ENCODE measurements around the gene FOLR1.
"Not testable (repeated sequence)": the region's sequence is repeated elsewhere in the genome, so short reads cannot be mapped to it uniquely, and the experiment has no call there.

Gene FOLR1

DNA sequence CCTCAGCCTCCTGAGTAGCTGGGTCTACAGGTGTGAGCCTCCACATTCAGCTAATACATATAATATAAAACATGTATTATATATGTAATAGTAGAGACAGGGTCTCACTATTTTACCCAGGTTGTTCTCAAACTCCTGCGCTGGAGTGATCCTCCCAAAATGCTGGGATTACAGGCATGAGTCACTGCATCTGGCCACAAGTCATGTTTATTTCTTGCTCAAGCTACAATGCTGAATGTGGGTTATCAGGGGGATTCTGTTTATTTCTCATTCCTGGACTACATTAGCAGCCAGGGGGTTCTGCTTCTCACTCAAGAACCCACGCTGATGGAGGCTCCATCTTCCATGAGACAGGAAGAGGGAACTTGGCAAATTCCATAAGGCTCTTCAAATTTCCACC lies 31.6 kb upstream of the FOLR1 start:
- DNase-seq (ENCODE audit: low read depth, low spot score), result no peak
- H3K36me3 ChIP-seq (ENCODE audit: insufficient read depth, low read length), result no peaks in the 10 kb centered on the region
- no peak for TF ChIP-seq POLR2AphosphoS5 (IDR thresholded peaks at IDR 0.05; ENCODE audit: borderline replicate concordance, low read depth, low read length)
- TF ChIP-seq FOXP2 (optimal IDR thresholded peaks at IDR 0.05; ENCODE audit: control extremely low read depth, extremely low read length, insufficient read depth), result no peak

DNA sequence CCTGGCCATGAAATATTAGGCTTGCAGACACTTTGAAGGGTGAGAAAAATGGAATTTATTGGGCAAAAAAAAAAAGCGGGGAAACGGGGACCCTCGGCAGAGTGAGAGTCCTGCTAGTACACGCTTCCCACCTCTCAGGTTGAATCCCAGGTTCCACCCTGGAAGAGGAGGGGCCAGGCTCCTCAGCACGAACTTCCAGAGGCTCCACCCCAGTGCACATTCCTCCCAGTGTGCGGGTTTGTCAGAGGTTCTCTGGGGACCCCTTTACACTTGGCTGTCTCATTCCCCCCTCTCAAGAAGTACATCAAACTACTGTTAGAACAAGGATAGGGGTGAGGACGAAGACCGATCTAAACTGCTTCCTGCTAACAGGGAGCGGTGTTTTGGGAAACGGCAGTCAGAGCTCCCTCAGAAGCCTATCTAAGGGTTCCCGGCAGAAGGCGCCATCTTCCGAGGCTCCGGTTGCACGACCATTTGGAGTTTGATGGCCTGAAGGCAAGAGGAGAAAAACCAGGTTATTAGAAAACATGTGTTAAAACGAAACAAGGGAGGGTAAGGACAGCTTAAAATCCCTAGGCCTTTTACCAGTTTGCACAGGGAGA lies 28.9 kb upstream of the FOLR1 start:
- Histone ChIP-seq H3K9ac (ENCODE audit: insufficient read length) (no peak overlapping the region), H3K27ac (no peak overlapping the region), H3K4me3 (no peak overlapping the region), H3K9me3 (ENCODE audit: low read depth, low read length) (no peaks in the 10 kb centered on the region), H3K36me3 (ENCODE audit: insufficient read depth, low read length) (no peaks in the 10 kb centered on the region)
- TF ChIP-seq FOXP2 (optimal IDR thresholded peaks at IDR 0.05; ENCODE audit: control extremely low read depth, extremely low read length, insufficient read depth), result no peak
- TF ChIP-seq POLR2AphosphoS5 (IDR thresholded peaks at IDR 0.05; ENCODE audit: borderline replicate concordance, low read depth, low read length), result no peak
- no peak for TF ChIP-seq EZH2 (IDR thresholded peaks at IDR 0.05)
- no peak for DNase-seq (ENCODE audit: low read depth, low spot score)

More for the DNA sequence above, 31.6 kb upstream of the FOLR1 start:
- no peak overlapping the region for H3K4me3 ChIP-seq
- no peak overlapping the region for H3K27ac ChIP-seq
- H3K9ac ChIP-seq (ENCODE audit: insufficient read length), result no peak overlapping the region
- H3K9me3 ChIP-seq (ENCODE audit: low read depth, low read length), result no peaks in the 10 kb centered on the region

DNA sequence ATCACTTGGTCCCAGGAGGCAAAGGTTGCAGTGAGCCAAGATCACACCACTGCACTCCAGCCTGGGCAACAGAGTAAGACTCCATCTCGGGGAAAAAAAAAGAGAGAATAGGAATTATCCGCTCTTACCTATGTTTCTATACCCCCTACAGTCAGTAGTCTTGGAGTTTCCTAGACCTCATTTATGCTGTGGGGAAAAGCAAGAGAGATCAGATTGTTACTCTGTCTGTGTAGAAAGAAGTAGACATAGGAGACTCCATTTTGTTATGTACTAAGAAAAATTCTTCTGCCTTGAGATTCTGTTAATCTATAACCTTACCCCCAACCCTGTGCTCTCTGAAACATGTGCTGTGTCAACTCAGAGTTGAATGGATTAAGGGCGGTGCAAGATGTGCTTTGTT lies 27.8 kb upstream of the FOLR1 start:
- not testable (repeated sequence) for H3K9ac ChIP-seq (ENCODE audit: insufficient read length)

DNA sequence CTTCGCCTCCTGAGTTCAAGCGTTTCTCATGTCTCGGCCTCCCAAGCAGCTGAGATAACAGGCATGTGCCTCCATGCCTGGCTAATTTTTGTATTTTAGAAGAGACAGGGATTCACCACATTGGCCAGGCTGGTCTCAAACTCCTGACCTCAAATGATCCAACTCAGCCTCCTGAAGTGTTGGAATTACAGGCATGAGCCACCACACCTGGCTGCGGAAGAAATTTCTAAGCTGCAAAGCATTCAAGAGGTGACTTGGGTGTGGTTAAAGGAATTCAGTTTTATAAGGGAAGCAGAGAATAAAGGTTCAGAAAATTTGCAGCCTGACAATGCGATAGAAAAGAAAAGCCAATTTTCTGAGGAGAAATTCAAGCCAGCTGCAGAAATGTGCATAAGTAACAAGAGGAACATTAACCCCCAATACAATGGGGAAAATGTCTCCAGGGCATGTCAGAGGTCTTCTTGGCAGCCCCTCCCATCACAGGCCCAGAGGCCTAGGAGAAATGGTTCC lies 22.8 kb upstream of the FOLR1 start:
- H3K9me3 ChIP-seq (ENCODE audit: low read depth, low read length); H3K36me3 ChIP-seq (ENCODE audit: insufficient read depth, low read length); H3K9ac ChIP-seq (ENCODE audit: insufficient read length); DNase-seq (ENCODE audit: low read depth, low spot score); H3K4me3 ChIP-seq; H3K27ac ChIP-seq: not testable (repeated sequence)

More for the DNA sequence above, 27.8 kb upstream of the FOLR1 start:
- not testable (repeated sequence) for H3K27ac ChIP-seq; DNase-seq (ENCODE audit: low read depth, low spot score); H3K36me3 ChIP-seq (ENCODE audit: insufficient read depth, low read length); H3K9me3 ChIP-seq (ENCODE audit: low read depth, low read length); H3K4me3 ChIP-seq

DNA sequence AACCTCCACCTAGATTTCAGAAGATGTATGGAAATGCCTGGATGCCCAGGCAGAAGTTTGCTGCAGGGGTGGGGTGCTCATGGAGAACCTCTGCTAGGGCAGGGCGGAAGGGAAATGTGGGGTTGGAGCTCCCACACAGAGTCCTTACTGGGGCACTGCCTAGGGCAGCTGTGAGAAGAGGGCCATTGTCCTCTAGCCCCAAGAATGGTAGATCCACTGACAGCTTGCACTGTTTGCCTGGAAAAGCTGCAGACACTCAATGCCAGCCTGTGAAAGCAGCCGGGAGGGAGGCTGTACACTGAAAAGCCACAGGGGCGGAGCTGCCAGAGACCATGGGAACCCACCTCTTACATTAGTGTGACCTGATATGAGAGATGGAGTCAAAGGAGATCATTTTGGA lies 22.2 kb upstream of the FOLR1 start:
- H3K27ac ChIP-seq; H3K9me3 ChIP-seq (ENCODE audit: low read depth, low read length); DNase-seq (ENCODE audit: low read depth, low spot score); H3K4me3 ChIP-seq; H3K9ac ChIP-seq (ENCODE audit: insufficient read length); H3K36me3 ChIP-seq (ENCODE audit: insufficient read depth, low read length): not testable (repeated sequence)

DNA sequence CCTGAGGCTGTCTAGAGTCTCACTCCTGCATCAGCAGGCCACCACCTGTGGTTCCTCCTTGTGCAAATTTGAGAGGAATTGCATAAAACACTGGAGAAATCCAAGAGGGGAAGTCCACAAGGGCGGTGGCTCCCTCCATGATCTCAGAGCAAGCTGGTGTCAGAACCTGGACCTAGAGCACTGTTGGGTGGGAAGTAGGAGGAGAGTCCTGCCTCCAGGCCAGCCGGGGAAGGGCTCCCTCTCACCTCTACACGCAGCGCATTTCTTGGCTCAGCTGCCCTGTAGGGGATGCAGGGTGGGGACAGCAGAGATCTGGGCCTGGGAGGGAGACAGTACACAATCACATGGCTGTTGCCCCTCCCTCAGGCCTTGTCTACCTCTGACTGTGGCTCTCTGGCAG lies 19.9 kb upstream of the FOLR1 start:
- DNase-seq (ENCODE audit: low read depth, low spot score); H3K9ac ChIP-seq (ENCODE audit: insufficient read length); H3K4me3 ChIP-seq; H3K36me3 ChIP-seq (ENCODE audit: insufficient read depth, low read length); H3K9me3 ChIP-seq (ENCODE audit: low read depth, low read length); H3K27ac ChIP-seq: not testable (repeated sequence)

DNA sequence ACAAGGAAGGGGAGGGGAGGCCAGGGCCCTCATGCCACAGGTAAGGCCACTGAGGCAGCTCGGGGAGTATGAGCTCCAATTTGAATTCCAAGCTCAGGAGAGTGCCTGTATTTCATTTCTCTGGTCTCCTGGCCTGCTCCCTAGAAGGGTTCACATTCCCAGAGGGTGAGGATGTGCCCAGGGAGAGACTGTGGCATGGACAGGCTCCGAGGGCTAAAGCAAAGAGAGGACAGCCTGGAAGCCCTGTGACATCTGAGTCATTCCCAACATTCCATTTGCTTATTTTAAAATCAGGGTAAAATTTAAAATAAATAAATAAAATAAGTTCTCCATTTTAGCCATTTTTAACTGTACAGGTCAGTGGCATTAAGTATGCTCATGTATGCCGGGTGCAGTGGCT lies 18.6 kb upstream of the FOLR1 start:
- TF ChIP-seq POLR2AphosphoS5 (IDR thresholded peaks at IDR 0.05; ENCODE audit: borderline replicate concordance, low read depth, low read length) (no peak), EZH2 (IDR thresholded peaks at IDR 0.05) (no peak), FOXP2 (optimal IDR thresholded peaks at IDR 0.05; ENCODE audit: control extremely low read depth, extremely low read length, insufficient read depth) (no peak)
- H3K9ac ChIP-seq (ENCODE audit: insufficient read length), result no peak overlapping the region
- no peak overlapping the region for H3K4me3 ChIP-seq
- no peaks in the 10 kb centered on the region for H3K9me3 ChIP-seq (ENCODE audit: low read depth, low read length)
- DNase-seq (ENCODE audit: low read depth, low spot score), result no peak
- no peaks in the 10 kb centered on the region for H3K36me3 ChIP-seq (ENCODE audit: insufficient read depth, low read length)
- H3K27ac ChIP-seq, result no peak overlapping the region

DNA sequence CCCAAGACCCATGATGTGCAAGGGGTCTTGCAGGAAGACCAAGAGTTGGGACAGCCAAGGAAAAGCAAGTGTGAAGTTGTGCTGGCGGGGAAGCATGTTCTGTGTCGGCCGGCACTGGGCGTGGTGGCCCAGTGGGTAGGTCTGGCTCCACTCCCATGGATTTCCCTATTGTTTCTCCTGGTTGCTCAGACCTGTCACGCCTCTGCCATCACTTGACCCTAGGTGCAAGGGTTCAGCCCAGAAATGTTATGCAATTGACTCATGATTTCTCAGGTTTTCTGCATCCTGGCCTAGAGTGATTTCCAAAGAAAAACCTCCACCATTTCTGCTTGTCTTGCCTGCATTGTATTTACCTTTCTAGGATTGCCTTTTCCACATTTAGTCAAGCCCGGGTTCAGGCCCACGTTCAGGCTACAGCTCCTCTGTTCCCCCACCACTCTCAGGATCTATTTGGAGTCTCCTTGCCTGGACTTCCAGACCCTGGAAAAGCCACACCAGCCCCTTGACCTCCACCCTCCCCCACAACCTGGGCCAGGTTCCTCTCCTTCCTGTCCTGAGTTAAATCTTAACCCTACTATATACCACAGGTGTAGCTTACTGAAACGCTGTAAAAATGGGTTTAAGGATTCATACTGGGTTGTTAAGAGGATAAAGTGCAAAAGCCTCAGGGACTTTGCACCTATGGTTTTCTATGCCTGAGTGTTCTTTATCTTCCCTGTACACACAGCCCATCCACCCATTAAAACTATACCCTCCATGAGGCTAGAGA lies 17.5 kb upstream of the FOLR1 start:
- Histone ChIP-seq H3K4me3 (no peak overlapping the region), H3K36me3 (ENCODE audit: insufficient read depth, low read length) (no peaks in the 10 kb centered on the region), H3K9me3 (ENCODE audit: low read depth, low read length) (no peaks in the 10 kb centered on the region), H3K9ac (ENCODE audit: insufficient read length) (no peak overlapping the region), H3K27ac (no peak overlapping the region)
- DNase-seq (ENCODE audit: low read depth, low spot score), result no peak
- no peak for TF ChIP-seq FOXP2 (optimal IDR thresholded peaks at IDR 0.05; ENCODE audit: control extremely low read depth, extremely low read length, insufficient read depth)
- no peak for TF ChIP-seq EZH2 (IDR thresholded peaks at IDR 0.05)
- TF ChIP-seq POLR2AphosphoS5 (IDR thresholded peaks at IDR 0.05; ENCODE audit: borderline replicate concordance, low read depth, low read length), result no peak

DNA sequence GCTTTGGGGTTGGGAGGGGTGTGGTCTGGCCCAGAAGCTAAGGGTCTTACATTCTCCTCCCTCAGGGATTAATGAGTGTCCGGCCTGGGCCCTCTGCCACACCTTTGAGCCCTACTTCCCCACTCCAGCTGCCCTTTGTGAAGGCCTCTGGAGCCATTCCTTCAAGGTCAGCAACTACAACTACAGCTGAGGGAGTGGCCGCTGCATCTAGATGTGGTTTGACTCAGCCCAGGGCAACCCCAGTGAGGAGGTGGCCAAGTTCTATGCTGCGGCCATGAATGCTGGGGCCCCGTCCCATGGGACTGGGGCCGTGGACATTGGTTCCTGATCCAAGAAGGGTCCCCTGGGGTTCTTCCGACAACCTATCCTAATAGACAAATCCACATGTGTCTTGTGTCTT lies 14.3 kb upstream of the FOLR1 start:
- Histone ChIP-seq H3K36me3 (ENCODE audit: insufficient read depth, low read length) (no peaks in the 10 kb centered on the region), H3K4me3 (no peak overlapping the region), H3K27ac (no peak overlapping the region), H3K9me3 (ENCODE audit: low read depth, low read length) (no peaks in the 10 kb centered on the region), H3K9ac (ENCODE audit: insufficient read length) (no peak overlapping the region)
- TF ChIP-seq EZH2 (IDR thresholded peaks at IDR 0.05) (no peak), POLR2AphosphoS5 (IDR thresholded peaks at IDR 0.05; ENCODE audit: borderline replicate concordance, low read depth, low read length) (no peak)
- DNase-seq (ENCODE audit: low read depth, low spot score), result no peak
